ENCODE measurements around the gene TIE1. TPM values are rescaled to one million over a fixed set of nuclear protein-coding genes. Genes with fewer than 3 reads are reported as not detected.
A peak's percentile ranks its signal among the peaks of the same experiment; 100 is the strongest.

TIE1 gene
- total and polyA plus RNA-seq, 9 of the 15 experiments (the other 6 are each of a cell fraction or from before 2014, with no cell fraction given) = 0.07 to 0.49 (median 0.14) TPM; not detected in 4

GRCh38 chr1:43319288-43319687, 18.5 kb downstream of the TIE1 start:
- FAIRE-seq = no peak
- no peak for DNase-seq (ENCODE audit: extremely low read depth in 1 of 4, low spot score in 3 of 4)
- no peak for ATAC-seq
- no TSS peak for BruUV-seq (replicated peaks)
- in situ Hi-C loops (cut with MboI) (no loop called here), intact Hi-C loops (cut with micrococcal nuclease) (no loop called here)
- no peaks in the 10 kb centered on the region for H3K36me3 ChIP-seq (ENCODE audit: control insufficient read depth, insufficient read depth, low read length)
- ChIA-PET CTCF (ENCODE audit: low intra/inter-chr PET ratio) (no interaction called here), POLR2A (no interaction called here)
- H3K9ac ChIP-seq (ENCODE audit: insufficient read depth in 1 of 2, low read depth in 2 of 2, low read length in 2 of 2) = no peak overlapping the region
- no peak overlapping the region for H3K4me3 ChIP-seq
- H3K27me3 ChIP-seq (ENCODE audit: control insufficient read depth in 2 of 2, insufficient read depth in 2 of 2, low read length in 2 of 2) = peaks cover 6 to 21% of the 10 kb centered on the region in 2 experiments; a peak in 3 of 5 replicates
- H3K79me2 ChIP-seq (ENCODE audit: control insufficient read depth, insufficient read depth, low read length) = no peaks in the 10 kb centered on the region
- peaks cover 2% of the 10 kb centered on the region; the same call in 1 of the 2 replicates for H3K9me3 ChIP-seq (replicated peaks; ENCODE audit: control insufficient read depth, insufficient read depth, low read depth, low read length)
- H3K9me1 ChIP-seq (ENCODE audit: control insufficient read depth, insufficient read depth, low read length) = no peaks in the 10 kb centered on the region
- no peak overlapping the region for H3K4me2 ChIP-seq (ENCODE audit: insufficient read depth, low read length)
- 30% methylated on average over 5 of the region's 5 CpGs for WGBS (ENCODE audit: insufficient coverage, low coverage, missing lambda C conversion rate)
- H3K4me1 ChIP-seq (replicated peaks in 1 of 2; ENCODE audit: control insufficient read depth in 2 of 2, insufficient read depth in 2 of 2, low read length in 2 of 2) = peaks cover 3 to 11% of the 10 kb centered on the region in 2 experiments; a peak in 3 of 5 replicates
- H3K27ac ChIP-seq (ENCODE audit: extremely low read depth, low read depth, low read length) = no peak overlapping the region
- peaks cover 8% of the 10 kb centered on the region; the same call in 1 of the 2 replicates for H4K20me1 ChIP-seq (replicated peaks; ENCODE audit: control insufficient read depth, insufficient read depth, low read length)
- TF ChIP-seq ZBTB33 (CRISPR knock-in tag; IDR thresholded peaks at IDR 0.05) (no peak), ATF2 (CRISPR knock-in tag; IDR thresholded peaks at IDR 0.05) (peak; percentile 6; the same call in 1 of the 2 replicates)
- no peak overlapping the region for H2AFZ ChIP-seq (ENCODE audit: low read depth, low read length)
